Gastrocnemius medialis (tissue), 4 donors: ENCODE data around the gene PDE1C.

Experiments used
- CTCF ChIP-seq, 5 experiments: fragments of 450-650 bp in 3 of 5; fragments of 200-600 bp in 2 of 5; sonication (generic) in 2 of 5; IDR thresholded peaks in 4 of 5; conservative IDR thresholded peaks in 1 of 5; 1 replicate in 4 of 5; 2 replicates in 1 of 5; pipeline ENCODE4 v1.5.1; 2016 to 2019; ENCODE audit warnings: antibody characterized with exemption in 5 of 5, mild to moderate bottlenecking in 3 of 5, moderate library complexity in 3 of 5
- POLR2A ChIP-seq, 2 donors: fragments of 450-650 bp; IDR thresholded peaks; one replicate each; pipeline ENCODE4 v1.6.1; 2017; ENCODE audit warnings: antibody characterized with exemption in 2 of 2, mild to moderate bottlenecking in 2 of 2, moderate library complexity in 2 of 2

GRCh38 chr7:31873816-31874597, 196.2 kb downstream of the PDE1C start:
- no peak for TF ChIP-seq CTCF (IDR thresholded peaks at IDR 0.05 in 4 of 5, conservative IDR thresholded peaks at IDR 0.05 in 1 of 5)
- no peak for TF ChIP-seq POLR2A (IDR thresholded peaks at IDR 0.05)
